K562 (cell line): Measurements from ENCODE around the gene NCAPD2. TPM values are rescaled to one million over a fixed set of nuclear protein-coding genes. Genes with fewer than 3 reads are reported as not detected.

Experiments used
- CTCF ChIP-seq, 3 experiments: IDR thresholded peaks in 2 of 3; conservative IDR thresholded peaks in 1 of 3; 2 replicates each; pipeline ENCODE4 v1.5.1; 2011 to 2012; ENCODE audit warnings: low read length in 3 of 3, mild to moderate bottlenecking in 3 of 3, control low read depth in 2 of 3, improper control_type of control experiment in 1 of 3, inconsistent platforms in 1 of 3, low read depth in 1 of 3, mixed read lengths in 1 of 3, moderate library complexity in 1 of 3; ENCODE audit not compliant: insufficient read depth in 2 of 3
- HMBOX1 ChIP-seq: sonication (generic); IDR thresholded peaks from 2 replicates; pipeline ENCODE4 v1.6.1; 2016
- MTA2 ChIP-seq: fragments of 450-650 bp; IDR thresholded peaks from 2 replicates; pipeline ENCODE4 v1.6.1; 2016; ENCODE audit warnings: low read depth
- NEUROD1 ChIP-seq: fragments of 150-350 bp; IDR thresholded peaks from 2 replicates; pipeline ENCODE4 v1.6.1; 2014; ENCODE audit warnings: borderline replicate concordance, low read length, low read depth; ENCODE audit not compliant: partially characterized antibody
- PPARD ChIP-seq: fragments of 250-450 bp; sonication (Bioruptor Pico); IDR thresholded peaks from 2 replicates; pipeline ENCODE4 v1.8.0; 2022; ENCODE audit warnings: inconsistent platforms, mild to moderate bottlenecking, moderate library complexity
- RBM14 ChIP-seq: fragments of 200-400 bp; formaldehyde crosslinking; IDR thresholded peaks from 2 replicates; pipeline ENCODE4 v1.6.1; 2018; ENCODE audit warnings: low read depth, mild to moderate bottlenecking, low read length, moderate library complexity, borderline replicate concordance; ENCODE audit not compliant: insufficient read depth
- SLC30A9 ChIP-seq: fragments of 250-450 bp; sonication (Bioruptor Pico); IDR thresholded peaks from 2 replicates; pipeline ENCODE4 v1.8.0; 2022; ENCODE audit warnings: mild to moderate bottlenecking, moderate library complexity
- SUPT5H ChIP-seq: fragments of 450-650 bp; IDR thresholded peaks from 2 replicates; pipeline ENCODE4 v1.6.1; 2016
- TCFL5 ChIP-seq: fragments of 250-450 bp; sonication (Bioruptor Pico); conservative IDR thresholded peaks from 2 replicates; pipeline ENCODE4 v1.6.1; 2021; ENCODE audit warnings: mild to moderate bottlenecking, moderate library complexity, matching md5 sums
- TRIM25 ChIP-seq: fragments of 450-650 bp; IDR thresholded peaks from 2 replicates; pipeline ENCODE4 v1.7.0; 2016; ENCODE audit warnings: borderline replicate concordance
- TRIM28 ChIP-seq: fragments of 450-650 bp; IDR thresholded peaks from 2 replicates; pipeline ENCODE4 v1.6.1; 2017
- ZNF318 ChIP-seq, 2 experiments: fragments of 450-650 bp; IDR thresholded peaks; 2 replicates each; pipeline ENCODE4 v1.6.1; 2016; ENCODE audit warnings: mild to moderate bottlenecking in 2 of 2, borderline replicate concordance in 1 of 2, low read depth in 1 of 2, moderate library complexity in 1 of 2
- ZNF77 ChIP-seq: fragments of 250-450 bp; sonication (Bioruptor Pico); IDR thresholded peaks from 2 replicates; pipeline ENCODE4 v1.5.0; 2020
- ZSCAN32 ChIP-seq: fragments of 450-650 bp; formaldehyde crosslinking; IDR thresholded peaks from 2 replicates; pipeline ENCODE4 v1.4.0; 2020; ENCODE audit warnings: mild to moderate bottlenecking, moderate library complexity
- polyA plus RNA-seq, 8 experiments: library from polyadenylated mRNA; depleted of rRNA in 4 of 8; stranded (reverse) in 5 of 8; unstranded in 3 of 8; fragments of >200 nt; fragmentation: Nextera tagmentation in 2 of 8; fragmentation: Illumina TruSeq in 1 of 8; extraction: Ambion mirVana in 2 of 8; extraction: Trizol in 1 of 8; gene quantifications; 2 replicates each; pipeline versions ENCODE4 v1.2.1 to v1.2.3, GENCODE V29; 2011 to 2014; ENCODE audit warnings: inconsistent platforms in 1 of 8, missing spikeins in 1 of 8
- total RNA-seq, 7 experiments: library from RNA; depleted of rRNA in 6 of 7; stranded (reverse); fragments of >200 nt in 6 of 7; fragmentation: Illumina TruSeq in 2 of 7; extraction: Trizol in 2 of 7; gene quantifications; 2 replicates each; pipeline versions ENCODE4 v1.2.1 to v1.2.3, GENCODE V29; 2011 to 2021; ENCODE audit warnings: low replicate concordance in 1 of 7

The NCAPD2 gene
- total and polyA plus RNA-seq, 9 of the 15 experiments (the other 6 are each of a cell fraction or from before 2014, with no cell fraction given), result 16.9 to 93.7 (median 68.3) TPM

GRCh38 chr12:6493497-6494257 lies at the start of gene NCAPD2 (continued):
- TF ChIP-seq SUPT5H, result peak; percentile 65
- TF ChIP-seq ZSCAN32 (CRISPR knock-in tag), result no peak
- no peak; a peak in 1 of 6 replicates for TF ChIP-seq CTCF (IDR thresholded peaks at IDR 0.05 in 2 of 3, conservative IDR thresholded peaks at IDR 0.05 in 1 of 3; ENCODE audit: insufficient read depth in 2 of 3, low read depth in 1 of 3, low read length in 3 of 3)
- TF ChIP-seq HMBOX1, result no peak
- no peak for TF ChIP-seq TRIM25
- TF ChIP-seq SLC30A9 (CRISPR knock-in tag), result no peak
- TF ChIP-seq TCFL5, result no peak
- no peak for TF ChIP-seq RBM14
- no peak for TF ChIP-seq PPARD (CRISPR knock-in tag)
- no peak for TF ChIP-seq MTA2
- TF ChIP-seq ZNF77 (CRISPR knock-in tag), result no peak
- peak; percentile 45 for TF ChIP-seq NEUROD1
- no peak for TF ChIP-seq TRIM28
- TF ChIP-seq ZNF318 (IDR thresholded peaks at IDR 0.05; ENCODE audit: borderline replicate concordance in 1 of 2, low read depth in 1 of 2), result no peak
